Astrocyte (in vitro differentiated cells and primary cell): ENCODE measurements around the gene AKAP11. TPM values are rescaled to one million over a fixed set of nuclear protein-coding genes. Genes with fewer than 3 reads are reported as not detected.
A peak's percentile ranks its signal among the peaks of the same experiment; 100 is the strongest.

Experiments
- DNase-seq: peaks from one replicate; pipeline ENCODE4 v3.0.0-alpha.2; 2010; ENCODE audit warnings: low read depth
- FAIRE-seq: peaks from 2 replicates; lab custom pipeline; 2011; peaks lifted over from hg19 to GRCh38; lab: Jason Lieb, UNC
- H2AFZ ChIP-seq: 2 replicates; pipeline ENCODE4 v1.6.0; 2012; ENCODE audit warnings: low read depth, low read length, inconsistent platforms
- H3K27ac ChIP-seq: 2 replicates; pipeline ENCODE4 v1.5.1; 2011; ENCODE audit warnings: low read depth, low read length, inconsistent platforms
- H3K27me3 ChIP-seq: 2 replicates; pipeline ENCODE4 v1.6.0; 2011; ENCODE audit warnings: low read length, inconsistent platforms; ENCODE audit not compliant: insufficient read depth
- H3K36me3 ChIP-seq: 2 replicates; pipeline ENCODE4 v1.5.1; 2011; ENCODE audit warnings: low read length, inconsistent platforms; ENCODE audit not compliant: insufficient read depth
- H3K4me1 ChIP-seq: 2 replicates; pipeline ENCODE4 v1.5.1; 2011; ENCODE audit warnings: low read length, inconsistent platforms; ENCODE audit not compliant: insufficient read depth
- H3K4me2 ChIP-seq: 2 replicates; pipeline ENCODE4 v1.6.0; 2012; ENCODE audit warnings: low read length, inconsistent platforms
- H3K4me3 ChIP-seq: 2 replicates; pipeline ENCODE4 v1.5.1; 2011; ENCODE audit warnings: low read depth, mild to moderate bottlenecking, low read length, inconsistent platforms; ENCODE audit not compliant: insufficient read depth
- H3K79me2 ChIP-seq: 2 replicates; pipeline ENCODE4 v1.6.0; 2012; ENCODE audit warnings: mild to moderate bottlenecking, low read length, inconsistent platforms; ENCODE audit not compliant: insufficient read depth
- H3K9ac ChIP-seq: 2 replicates; pipeline ENCODE4 v1.6.0; 2012; ENCODE audit warnings: mild to moderate bottlenecking, low read length, inconsistent platforms
- H3K9me3 ChIP-seq: 2 replicates; pipeline ENCODE4 v1.5.1; 2012; ENCODE audit warnings: low read depth, mild to moderate bottlenecking, low read length, inconsistent platforms; ENCODE audit not compliant: insufficient read depth
- H4K20me1 ChIP-seq: 2 replicates; pipeline ENCODE4 v1.6.0; 2012; ENCODE audit warnings: low read length, inconsistent platforms; ENCODE audit not compliant: insufficient read depth
- H3K27ac Mint-ChIP-seq: one replicate; pipeline ENCODE4 v1.8.0; 2021; ENCODE audit warnings: mild to moderate bottlenecking, mixed read lengths; ENCODE audit not compliant: unreplicated experiment
- H3K27me3 Mint-ChIP-seq: one replicate; pipeline ENCODE4 v1.8.0; 2021; ENCODE audit warnings: low read depth, mixed read lengths; ENCODE audit not compliant: unreplicated experiment
- H3K36me3 Mint-ChIP-seq: one replicate; pipeline ENCODE4 v1.8.0; 2021; ENCODE audit warnings: low read depth, mixed read lengths; ENCODE audit not compliant: unreplicated experiment
- H3K4me1 Mint-ChIP-seq: one replicate; pipeline ENCODE4 v1.8.0; 2021; ENCODE audit warnings: low read depth, mixed read lengths; ENCODE audit not compliant: unreplicated experiment
- H3K4me3 Mint-ChIP-seq: one replicate; pipeline ENCODE4 v1.8.0; 2021; ENCODE audit warnings: mild to moderate bottlenecking, moderate library complexity, mixed read lengths; ENCODE audit not compliant: unreplicated experiment
- H3K9me3 Mint-ChIP-seq: one replicate; pipeline ENCODE4 v1.8.0; 2021; ENCODE audit warnings: mild to moderate bottlenecking, mixed read lengths; ENCODE audit not compliant: unreplicated experiment
- CTCF ChIP-seq: IDR thresholded peaks from 2 replicates; pipeline ENCODE4 v1.5.1; 2011; ENCODE audit warnings: low read depth, mild to moderate bottlenecking, inconsistent platforms, low read length, moderate library complexity; ENCODE audit not compliant: insufficient read depth
- EZH2 ChIP-seq: IDR thresholded peaks from 2 replicates; pipeline ENCODE4 v1.6.1; 2012; ENCODE audit warnings: mild to moderate bottlenecking, low read length, inconsistent platforms; ENCODE audit not compliant: insufficient read depth
- total RNA-seq: library from RNA; stranded (reverse); gene quantifications from 2 replicates; pipeline ENCODE4 v1.2.1, GENCODE V29; 2021

AKAP11 gene
- total RNA-seq, 1 donor from 2014 or later, result 29.7 TPM

GRCh38 chr13:42331009-42331408 lies 59.1 kb downstream of the AKAP11 start:
- FAIRE-seq, result no peak
- no peaks in the 10 kb centered on the region for H3K27me3 Mint-ChIP-seq
- no peak for TF ChIP-seq EZH2
- no peak for TF ChIP-seq CTCF
- no peak overlapping the region for H3K4me2 ChIP-seq
- H3K9me3 ChIP-seq, result no peaks in the 10 kb centered on the region
- H3K79me2 ChIP-seq, result no peaks in the 10 kb centered on the region
- DNase-seq, result no peak
- peaks cover 2% of the 10 kb centered on the region for H3K9me3 Mint-ChIP-seq
- no peaks in the 10 kb centered on the region for H3K4me1 Mint-ChIP-seq
- no peak overlapping the region for H3K4me3 Mint-ChIP-seq
- H2AFZ ChIP-seq, result no peak overlapping the region
- H3K27me3 ChIP-seq, result no peaks in the 10 kb centered on the region
- H3K36me3 ChIP-seq, result no peaks in the 10 kb centered on the region
- H3K4me3 ChIP-seq, result no peak overlapping the region
- no peaks in the 10 kb centered on the region for H3K36me3 Mint-ChIP-seq
- no peak overlapping the region for H3K9ac ChIP-seq
- no peak overlapping the region for H3K27ac ChIP-seq
- no peaks in the 10 kb centered on the region for H4K20me1 ChIP-seq
- H3K27ac Mint-ChIP-seq, result no peak overlapping the region
- H3K4me1 ChIP-seq, result no peaks in the 10 kb centered on the region

GRCh38 chr13:42333613-42334328 lies 61.8 kb downstream of the AKAP11 start:
- H3K27me3 ChIP-seq, result peaks cover 4% of the 10 kb centered on the region
- H3K4me1 ChIP-seq, result no peaks in the 10 kb centered on the region
- DNase-seq (peak; percentile 10), FAIRE-seq (no peak)
- no peaks in the 10 kb centered on the region for H3K36me3 ChIP-seq
- Mint-ChIP-seq H3K27ac (no peak overlapping the region), H3K36me3 (no peaks in the 10 kb centered on the region), H3K27me3 (no peaks in the 10 kb centered on the region), H3K9me3 (no peaks in the 10 kb centered on the region), H3K4me1 (no peaks in the 10 kb centered on the region), H3K4me3 (no peak overlapping the region)
- no peak overlapping the region for H3K4me2 ChIP-seq
- H3K4me3 ChIP-seq, result no peak overlapping the region
- H3K9me3 ChIP-seq, result no peaks in the 10 kb centered on the region
- H4K20me1 ChIP-seq, result no peaks in the 10 kb centered on the region
- TF ChIP-seq EZH2, result no peak
- TF ChIP-seq CTCF, result peak; percentile 56
- H3K79me2 ChIP-seq, result no peaks in the 10 kb centered on the region
- no peak overlapping the region for H3K27ac ChIP-seq
- no peak overlapping the region for H3K9ac ChIP-seq
- no peak overlapping the region for H2AFZ ChIP-seq

GRCh38 chr13:42334329-42334706 lies 62.4 kb downstream of the AKAP11 start:
- H3K27me3 ChIP-seq, result peaks cover 4% of the 10 kb centered on the region
- no peak overlapping the region for H3K9ac ChIP-seq
- no peaks in the 10 kb centered on the region for H3K9me3 ChIP-seq
- H3K4me2 ChIP-seq, result no peak overlapping the region
- H3K27me3 Mint-ChIP-seq, result no peaks in the 10 kb centered on the region
- no peak overlapping the region for H3K4me3 ChIP-seq
- H3K36me3 Mint-ChIP-seq, result no peaks in the 10 kb centered on the region
- H3K9me3 Mint-ChIP-seq, result no peaks in the 10 kb centered on the region
- no peak for TF ChIP-seq EZH2
- TF ChIP-seq CTCF, result no peak
- no peaks in the 10 kb centered on the region for H3K36me3 ChIP-seq
- no peaks in the 10 kb centered on the region for H3K79me2 ChIP-seq
- H3K4me3 Mint-ChIP-seq, result no peak overlapping the region
- H2AFZ ChIP-seq, result no peak overlapping the region
- no peaks in the 10 kb centered on the region for H3K4me1 ChIP-seq
- FAIRE-seq (no peak), DNase-seq (no peak)
- H3K27ac ChIP-seq, result no peak overlapping the region
- no peaks in the 10 kb centered on the region for H4K20me1 ChIP-seq
- no peaks in the 10 kb centered on the region for H3K4me1 Mint-ChIP-seq
- no peak overlapping the region for H3K27ac Mint-ChIP-seq
